GM04503 (cell line): ENCODE measurements around the gene RAPGEF3.

ENCODE experiments used
- DNase-seq: peaks from one replicate; pipeline ENCODE4 v3.0.0-alpha.2; 2012; ENCODE audit warnings: low read depth

The RAPGEF3 gene

DNA sequence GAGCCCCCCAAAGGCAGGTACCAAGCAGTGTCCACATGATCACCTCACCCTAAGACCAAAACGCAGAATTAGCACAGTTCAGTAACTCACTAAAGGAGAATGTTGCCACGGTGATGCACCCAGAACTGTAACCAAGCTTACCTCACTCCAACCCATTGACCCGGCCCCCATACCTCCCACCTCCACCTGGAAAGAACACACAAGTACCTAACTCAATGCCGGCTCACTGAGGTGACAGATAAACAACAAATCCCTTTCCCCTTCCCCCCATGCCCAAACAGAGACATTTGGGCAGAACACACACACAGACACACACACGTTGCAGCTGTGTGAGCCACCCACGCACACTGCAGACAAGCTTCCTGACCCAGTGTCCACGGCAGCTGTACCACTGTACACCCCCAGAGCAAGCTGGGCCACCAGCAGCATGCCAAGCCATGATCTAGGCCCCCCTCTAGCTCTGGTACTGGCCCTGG, 1.3 kb downstream of the RAPGEF3 start:
- DNase-seq, result no peak

DNA sequence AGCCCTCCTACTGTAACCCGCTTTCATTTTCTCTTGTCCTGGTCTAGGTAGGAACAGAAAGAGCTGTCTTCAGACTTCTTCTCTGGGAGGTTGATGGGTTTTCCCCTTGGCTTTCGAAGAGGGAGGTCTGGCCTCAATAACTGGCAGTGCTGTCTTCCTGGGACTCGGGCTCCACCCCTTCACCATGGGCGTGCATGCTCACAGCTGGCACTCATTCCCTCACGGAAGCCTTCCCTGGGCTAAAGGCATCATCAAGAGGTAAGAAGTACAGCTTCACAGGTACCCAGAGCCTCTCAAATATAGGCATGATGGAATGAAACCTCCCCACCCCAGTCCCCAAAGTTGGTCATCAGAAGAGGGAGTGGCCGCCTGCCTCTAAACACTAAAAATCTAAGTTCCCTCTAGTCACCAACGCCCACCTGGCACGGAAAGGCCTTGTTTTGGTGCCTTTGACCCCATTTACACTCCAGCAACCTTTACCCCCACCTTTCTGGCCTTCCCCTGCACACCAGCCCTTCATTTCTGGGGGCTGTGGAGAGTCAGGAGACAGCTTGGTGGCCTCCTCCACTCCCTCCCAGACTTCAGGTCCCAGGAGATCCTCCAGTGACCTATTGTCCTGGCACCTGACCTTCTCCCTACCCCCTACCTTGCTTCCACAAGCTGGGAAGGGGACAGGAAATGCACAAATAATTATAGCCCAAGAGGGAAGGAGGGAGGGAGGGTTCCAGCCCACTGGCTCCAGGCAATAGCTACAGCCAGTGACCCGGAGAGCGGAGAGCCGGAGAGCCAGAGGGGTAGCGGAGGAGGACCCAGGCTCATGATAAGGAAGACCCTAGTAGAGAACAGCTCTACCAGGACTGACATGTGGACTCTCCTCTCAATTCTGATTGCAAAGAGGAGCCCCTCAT, 2.8 kb downstream of the RAPGEF3 start:
- no peak for DNase-seq

DNA sequence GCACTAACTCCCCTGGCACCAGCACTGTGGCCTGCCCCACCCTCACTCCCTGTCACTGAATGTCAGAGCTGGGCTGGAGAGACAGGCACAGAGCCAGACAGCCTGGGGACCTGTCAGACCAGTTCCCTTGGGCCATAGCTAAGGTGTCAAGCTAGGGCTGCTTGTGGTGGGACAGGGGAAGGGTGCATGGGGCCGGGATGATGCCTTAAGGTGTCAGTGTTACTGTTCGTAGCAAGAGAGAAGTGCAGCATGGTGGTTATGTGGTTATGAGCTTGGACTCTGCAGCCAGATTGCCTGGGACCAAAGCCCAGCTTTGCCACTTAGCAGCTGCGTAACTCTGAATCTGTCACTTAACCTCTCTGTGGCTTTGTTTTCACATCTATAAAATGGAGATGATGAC, 3.8 kb downstream of the RAPGEF3 start:
- no peak for DNase-seq

DNA sequence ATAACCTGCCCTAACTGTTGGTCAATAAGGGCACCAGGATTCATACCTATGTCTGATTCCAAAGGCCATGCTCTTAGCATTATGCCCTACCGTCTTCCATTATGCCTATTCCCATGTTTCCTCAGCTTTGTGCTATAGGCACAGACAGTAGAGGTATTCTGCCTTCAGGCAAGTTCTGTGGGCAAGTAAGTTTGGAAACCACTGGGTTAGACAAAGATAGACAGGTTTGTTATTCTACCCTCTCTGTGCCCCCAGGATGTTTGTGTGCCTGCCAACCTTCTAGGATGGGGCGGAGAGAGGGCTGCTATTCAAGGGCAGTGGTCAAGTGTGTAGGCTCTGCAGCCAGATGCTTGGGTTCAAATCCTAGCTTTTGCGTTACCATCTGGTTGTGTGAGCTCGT, 4.6 kb downstream of the RAPGEF3 start:
- no peak for DNase-seq

DNA sequence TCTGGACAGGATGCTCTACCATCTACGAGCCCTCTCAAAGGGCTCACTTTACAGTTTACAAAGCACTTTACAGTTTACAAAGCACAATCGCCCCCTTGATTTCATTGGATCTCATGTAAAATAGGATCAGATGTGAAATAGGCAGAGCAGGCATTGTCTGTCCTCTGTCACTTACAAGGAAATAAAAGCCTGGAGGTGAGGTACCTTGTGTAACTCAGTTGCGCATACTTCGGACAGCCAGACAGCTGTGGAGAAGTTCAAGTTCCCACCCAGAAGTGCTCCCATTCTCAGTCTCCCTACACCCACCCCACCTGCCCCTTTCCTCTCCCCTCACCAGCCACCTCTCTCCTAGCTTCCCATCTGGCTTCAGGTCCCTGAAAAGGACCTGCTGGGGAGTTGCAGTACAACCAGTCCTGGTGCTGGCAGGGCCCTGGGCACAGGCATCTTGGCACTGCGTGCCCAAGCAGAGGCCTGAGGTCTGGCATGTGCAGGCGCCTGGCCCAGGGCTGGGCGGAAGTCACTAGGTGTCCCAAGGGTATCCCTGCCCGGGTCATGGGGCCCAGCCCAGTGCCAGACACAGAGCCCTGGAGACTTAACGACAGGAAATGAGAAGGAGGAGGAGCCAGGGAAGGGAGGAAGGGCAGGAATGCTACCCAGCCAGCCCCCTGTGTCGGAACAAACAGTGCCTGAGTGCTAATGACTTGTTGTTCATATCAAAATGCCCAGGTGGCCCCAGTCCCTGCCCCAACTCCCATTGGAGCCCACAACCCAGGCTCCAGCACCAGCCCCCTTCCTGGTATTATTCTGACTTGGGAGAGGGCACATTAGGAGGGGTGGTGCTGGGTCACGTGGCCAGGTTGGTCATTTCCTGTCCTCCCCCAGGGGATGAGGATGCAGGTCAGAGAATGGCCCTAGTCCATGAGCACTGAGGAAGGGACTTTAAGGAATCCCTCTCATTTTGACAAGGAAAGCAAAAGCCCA, 5.4 kb downstream of the RAPGEF3 start:
- DNase-seq, result no peak

DNA sequence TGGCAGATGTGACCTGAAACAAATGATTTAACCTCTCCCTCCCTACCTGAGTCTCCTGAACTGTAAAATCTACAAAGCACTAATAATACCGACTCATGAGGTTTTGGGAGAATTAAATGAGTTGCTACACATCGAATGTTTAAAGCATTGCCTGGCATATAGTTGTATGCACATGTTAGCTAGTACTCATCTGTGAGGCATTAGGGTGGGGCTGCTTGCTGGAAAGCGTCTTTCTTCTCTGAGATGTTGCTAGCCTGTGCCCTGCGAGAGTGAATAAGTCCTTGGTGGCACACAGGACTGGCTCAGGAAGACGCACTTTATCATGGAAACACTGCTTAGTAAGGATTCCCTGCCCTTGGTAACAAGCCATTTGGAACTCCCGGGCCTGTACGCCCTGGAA, 6.1 kb downstream of the RAPGEF3 start:
- no peak for DNase-seq

DNA sequence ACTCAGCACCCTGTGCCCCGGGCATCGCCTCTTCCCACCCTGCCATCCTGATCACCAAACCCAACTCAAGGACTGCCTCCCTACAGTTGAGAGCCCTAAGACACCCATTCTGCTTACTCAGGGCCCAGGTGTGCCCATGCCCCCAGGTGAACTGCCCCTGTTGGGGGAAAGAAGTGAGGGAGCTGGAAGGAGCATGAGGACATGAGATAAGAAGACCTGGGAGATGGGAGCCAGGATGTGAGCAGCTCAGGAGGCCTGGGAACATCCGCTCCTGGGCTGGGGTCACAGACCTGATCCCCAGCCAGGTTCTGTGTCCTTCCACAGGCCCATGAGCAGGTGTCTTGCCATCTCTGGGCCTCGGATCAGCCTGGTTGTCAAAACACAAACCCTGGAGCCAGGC, 6.6 kb downstream of the RAPGEF3 start:
- no peak for DNase-seq

DNA sequence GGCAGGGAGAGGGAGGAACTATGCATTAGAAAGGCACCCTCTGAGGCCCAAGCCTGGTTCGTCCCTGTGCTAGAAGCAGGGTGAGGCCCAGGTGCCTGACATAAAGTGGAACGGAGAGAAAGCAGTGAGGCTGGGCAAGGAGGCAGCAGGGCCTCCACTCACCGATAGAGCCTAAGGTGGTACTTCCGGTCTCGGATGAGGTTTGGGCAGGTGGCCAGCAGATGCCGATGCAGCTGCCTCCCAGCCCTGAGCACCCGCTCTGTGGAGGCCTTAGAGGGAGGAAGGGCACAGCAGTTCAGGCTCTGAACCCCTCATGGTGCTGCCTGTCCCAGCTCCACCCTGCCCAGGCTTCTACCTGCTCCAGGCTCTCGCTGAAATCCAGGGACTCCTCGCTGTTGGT, 7.1 kb downstream of the RAPGEF3 start:
- no peak for DNase-seq

DNA sequence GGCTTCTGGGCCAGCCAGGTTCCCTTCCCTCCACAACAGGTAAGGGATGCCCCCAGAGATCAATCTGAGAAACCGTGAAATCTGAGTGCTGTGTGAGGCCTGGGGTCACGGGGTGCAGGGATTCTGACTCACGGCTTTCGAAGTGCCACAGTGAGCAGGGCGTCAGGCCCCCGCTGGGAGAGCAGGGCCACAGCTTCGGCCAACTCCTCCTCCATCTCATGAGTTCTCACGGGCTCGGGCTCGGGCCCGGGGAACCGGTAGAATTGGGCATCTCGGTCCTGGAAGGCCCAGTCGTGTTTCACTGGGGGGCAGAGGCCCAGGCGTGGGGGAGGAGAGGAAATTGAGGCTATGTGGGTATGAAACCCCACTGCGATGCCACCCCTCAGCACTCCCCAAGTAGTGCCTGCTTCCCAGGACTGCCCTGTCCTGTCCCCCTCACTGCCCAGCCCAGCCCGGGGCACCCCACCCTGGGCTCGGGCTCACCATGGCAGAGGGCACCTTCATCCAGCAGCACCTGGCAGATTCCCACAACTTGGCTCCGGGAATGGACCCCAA, 7.7 kb downstream of the RAPGEF3 start:
- DNase-seq, result no peak

DNA sequence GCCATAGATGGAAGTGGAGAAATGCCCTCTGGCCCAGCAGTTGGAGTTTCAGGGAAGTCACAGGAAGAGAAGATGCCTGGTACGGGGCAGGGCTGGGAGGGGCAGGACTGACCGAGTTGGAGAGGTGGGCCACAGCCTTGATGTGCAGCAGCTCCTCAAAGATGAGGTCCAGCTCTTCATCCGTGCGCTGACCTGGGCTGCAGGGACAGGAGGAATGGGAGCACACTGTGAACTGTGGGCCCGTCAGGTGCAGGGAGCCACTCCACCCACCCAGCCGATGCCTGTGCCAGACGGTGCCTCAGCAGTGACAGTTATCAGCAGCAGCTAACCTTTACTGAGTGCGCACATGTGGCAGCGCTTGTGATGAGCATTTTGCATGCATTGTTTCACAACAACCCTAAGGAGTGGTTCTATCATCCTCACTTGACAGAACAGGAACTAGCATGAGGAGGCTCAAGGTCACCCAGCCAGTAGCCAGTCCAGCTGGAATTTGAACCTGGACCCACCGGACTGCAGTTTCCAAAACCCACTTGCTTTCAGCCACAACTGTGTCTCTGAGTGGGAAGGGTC, 8.4 kb downstream of the RAPGEF3 start:
- no peak for DNase-seq

DNA sequence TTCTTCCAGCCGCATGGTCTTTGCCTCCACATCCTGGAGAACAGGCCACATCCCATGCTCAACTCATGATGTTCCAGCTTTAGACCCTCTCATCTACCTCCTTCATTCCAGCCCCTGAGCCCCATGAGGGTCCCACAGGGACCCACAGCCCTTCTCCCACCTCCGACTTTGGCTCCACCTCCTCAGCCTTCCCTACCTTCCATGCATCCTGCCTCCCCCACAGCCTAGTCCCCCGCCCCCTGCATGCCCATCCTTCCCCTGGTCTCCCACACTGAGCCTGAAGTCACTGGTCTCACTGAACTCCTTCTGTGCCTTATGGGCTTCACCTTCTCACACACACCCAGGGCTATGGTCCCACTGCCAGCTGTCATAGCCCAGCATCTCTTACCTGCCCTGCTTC, 9.8 kb downstream of the RAPGEF3 start:
- no peak for DNase-seq

DNA sequence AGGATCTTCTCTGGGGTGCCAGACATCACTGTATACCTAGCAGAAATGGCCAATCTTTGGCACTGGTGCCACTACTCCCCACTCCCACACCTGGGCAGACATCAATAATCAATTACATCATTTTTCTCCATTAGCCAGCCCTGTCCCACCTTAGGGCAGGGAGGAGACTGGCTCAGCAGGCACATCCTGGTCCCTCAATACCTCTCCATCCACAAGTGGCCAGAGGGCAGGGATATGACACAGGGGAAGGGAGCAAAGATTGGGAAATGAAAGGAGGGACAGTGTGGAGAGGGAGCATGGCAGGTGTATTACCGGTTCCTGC, 10.2 kb downstream of the RAPGEF3 start:
- DNase-seq, result no peak

DNA sequence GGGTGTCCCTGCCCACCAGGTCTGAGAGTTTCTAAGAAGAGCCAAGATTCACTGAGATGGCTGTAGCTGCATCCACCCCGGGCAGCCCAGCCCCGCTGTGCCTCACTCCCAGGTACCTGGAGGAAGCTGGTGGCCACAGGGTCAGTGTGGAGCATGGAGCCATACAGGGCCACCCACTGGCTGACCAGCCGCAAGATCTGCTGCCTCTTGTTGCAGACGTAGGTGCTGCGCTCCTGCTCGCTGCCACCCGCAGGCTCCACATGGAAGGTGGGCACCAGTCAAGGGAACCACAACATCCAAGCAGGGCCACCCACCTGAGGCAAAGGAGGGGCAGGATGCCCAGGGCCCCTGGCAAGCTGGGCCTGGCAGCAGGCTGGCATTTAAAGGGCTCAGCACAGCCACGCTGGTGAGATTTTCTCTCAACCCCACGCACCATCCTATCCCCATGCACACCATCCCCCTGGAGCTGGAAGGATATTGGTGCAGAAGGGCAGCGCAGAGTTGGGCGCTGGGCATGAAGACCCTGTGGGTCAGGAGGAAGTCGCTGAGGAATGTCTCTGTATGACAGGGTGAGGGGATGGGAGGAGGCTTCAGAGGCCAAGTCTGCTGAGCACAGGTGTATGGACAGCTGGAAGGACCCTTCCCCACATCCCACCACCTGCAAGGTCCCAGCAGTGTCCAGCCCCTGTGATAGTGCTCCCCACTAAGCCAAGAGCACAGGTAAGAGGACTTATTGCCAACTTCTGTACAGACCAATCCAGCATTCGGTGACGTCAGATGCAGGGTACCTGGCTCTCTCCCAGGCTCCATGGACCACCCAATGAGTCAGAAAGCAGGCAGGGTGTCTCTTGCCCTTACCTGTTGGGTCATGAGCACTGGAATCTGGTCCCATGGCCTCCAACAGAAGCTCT, 10.8 kb downstream of the RAPGEF3 start:
- no peak for DNase-seq

DNA sequence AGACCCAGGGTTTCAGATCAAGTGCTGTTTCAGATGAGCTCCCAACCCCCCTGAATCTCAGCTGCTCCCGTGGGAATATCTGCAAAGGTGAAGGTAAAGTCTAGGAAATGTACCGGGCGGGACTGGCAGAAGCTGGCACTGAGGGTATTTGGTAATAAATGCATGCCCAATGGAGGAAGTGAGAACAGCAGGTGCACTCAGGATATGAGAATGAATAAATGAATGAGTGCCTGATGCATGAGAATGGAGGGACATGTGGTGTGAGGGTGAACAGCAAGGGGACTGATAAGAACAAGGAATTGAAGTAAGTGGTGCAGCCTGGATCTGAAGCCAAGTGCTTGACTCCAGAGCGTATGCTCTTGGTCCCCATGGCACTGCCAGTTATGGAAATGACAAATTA, 11.6 kb downstream of the RAPGEF3 start:
- no peak for DNase-seq

DNA sequence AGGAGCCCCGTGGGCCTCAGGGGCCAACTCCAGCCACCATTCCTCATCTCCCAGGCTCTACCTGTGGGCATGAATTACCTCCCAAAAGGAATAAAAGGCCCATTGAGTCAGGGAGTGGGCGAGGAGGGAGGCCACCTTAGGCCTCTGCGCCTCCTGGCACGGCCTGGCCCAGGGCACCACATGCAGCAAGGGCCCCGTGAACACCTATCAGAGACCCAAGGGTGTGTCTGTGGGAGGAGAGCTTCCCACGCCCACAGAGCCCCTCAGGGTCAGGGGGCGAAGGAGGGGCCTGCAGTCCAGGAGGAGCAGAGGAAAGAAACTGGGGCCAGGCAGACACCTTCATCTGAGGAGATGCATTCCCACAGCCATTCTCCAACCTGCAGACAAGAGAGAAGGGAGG, 12.2 kb downstream of the RAPGEF3 start:
- no peak for DNase-seq

DNA sequence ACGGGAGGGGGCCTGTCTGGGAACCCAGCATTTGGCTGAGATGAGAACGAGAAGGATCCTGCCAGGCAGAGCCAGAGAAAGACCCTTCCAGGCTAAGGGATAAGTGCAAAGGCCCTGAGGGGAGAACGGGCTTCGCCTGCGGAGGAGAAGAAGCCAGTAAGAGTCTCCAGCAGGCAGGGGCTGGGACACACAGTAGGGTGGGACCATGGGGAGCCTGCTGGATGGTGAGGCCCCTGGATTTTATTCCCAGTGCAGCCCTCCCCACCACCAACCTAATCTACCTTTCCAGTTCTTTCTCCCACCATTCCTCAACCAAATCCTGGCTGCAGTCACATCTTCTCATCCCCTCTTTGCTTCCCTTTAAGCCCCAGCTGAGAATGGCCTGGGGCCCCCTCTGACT, 12.6 kb downstream of the RAPGEF3 start:
- DNase-seq, result no peak

DNA sequence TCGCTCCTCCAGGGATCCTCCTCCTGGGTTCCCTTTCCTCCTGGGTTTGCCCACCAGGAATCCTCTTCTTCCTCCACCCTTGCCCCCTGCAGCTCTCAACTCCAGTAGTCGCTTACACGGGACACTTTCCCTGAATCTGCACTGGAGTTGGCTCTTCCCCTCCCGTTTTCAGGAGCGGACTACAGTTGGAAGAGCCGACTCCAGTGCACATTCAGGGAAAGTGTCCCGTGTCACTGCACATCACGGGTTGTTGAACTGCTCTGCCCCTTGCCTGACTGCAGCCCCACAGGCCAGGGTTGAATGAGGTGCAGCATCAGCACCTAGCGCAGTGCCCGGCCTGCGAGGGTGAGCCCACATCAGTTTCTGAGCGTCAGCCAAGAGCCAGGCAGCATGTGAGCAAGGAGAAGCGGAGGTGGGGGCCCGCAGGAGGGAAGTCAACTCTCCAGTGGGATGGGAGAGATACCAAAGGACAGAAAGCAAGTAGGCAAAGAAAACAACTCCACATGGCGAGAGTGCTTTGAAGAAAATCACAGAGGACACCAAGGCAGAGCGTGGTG, 13.1 kb downstream of the RAPGEF3 start:
- DNase-seq, result no peak

DNA sequence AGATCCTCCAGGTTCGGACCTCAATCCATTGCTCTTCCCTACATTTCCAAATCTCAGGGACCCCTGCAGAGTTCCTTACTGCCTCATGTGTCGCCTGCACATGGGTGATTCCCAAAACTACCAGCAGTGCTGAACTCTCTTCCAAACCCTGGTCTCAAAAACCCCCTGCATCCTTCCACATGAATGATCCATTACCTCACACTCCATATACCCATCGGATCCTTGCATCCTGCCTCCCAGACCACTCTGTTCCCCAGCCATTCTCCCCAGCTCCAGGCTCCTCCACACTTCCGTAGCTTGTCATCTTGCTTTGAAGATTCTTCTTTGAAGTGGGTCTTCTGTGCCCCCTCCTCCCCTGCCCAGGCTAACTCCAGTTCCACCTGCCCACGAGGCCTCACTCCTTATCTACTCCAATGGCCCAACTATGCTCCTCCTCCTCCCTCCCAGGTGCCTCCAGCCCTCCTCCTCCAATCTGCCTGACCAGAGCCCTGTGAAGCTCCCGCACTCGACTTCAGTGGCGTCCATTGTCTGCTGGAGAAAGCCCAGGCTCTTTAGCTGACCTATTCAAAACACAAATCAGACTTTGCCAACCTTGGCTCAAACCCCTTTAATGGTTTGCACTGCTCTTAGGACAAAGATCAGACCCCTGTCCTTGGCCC, 13.8 kb downstream of the RAPGEF3 start:
- no peak for DNase-seq

DNA sequence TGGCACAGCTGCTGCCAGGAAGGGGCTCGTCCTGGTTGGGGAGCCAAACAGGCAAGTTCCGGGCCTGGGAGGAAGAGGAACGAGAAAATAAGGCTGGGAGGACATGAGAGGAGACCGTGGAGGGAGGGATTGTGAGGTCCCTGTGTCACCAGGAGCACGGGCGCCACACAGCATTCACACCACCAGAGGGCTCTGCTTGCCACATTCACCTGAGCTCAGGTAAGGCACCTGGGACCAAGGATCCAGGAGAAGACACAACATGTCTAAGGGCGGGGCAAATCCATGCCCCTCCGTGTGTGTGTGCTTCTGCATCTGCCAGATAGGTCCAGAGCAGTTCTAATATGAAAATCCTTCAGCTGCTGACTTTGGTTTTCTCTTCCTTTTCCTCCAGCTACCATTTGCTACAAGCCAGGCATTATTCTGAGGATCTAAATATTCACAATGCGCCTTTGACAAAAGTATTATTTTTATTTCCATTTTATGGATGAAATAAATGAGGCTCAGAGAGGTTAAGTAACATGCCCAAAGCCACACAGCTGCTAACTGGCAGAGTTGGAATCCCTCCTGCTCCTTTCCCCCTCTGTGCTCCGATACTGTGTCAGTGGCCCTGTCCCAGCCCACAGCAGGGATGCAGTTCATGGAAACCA, 14.6 kb downstream of the RAPGEF3 start:
- no peak for DNase-seq

DNA sequence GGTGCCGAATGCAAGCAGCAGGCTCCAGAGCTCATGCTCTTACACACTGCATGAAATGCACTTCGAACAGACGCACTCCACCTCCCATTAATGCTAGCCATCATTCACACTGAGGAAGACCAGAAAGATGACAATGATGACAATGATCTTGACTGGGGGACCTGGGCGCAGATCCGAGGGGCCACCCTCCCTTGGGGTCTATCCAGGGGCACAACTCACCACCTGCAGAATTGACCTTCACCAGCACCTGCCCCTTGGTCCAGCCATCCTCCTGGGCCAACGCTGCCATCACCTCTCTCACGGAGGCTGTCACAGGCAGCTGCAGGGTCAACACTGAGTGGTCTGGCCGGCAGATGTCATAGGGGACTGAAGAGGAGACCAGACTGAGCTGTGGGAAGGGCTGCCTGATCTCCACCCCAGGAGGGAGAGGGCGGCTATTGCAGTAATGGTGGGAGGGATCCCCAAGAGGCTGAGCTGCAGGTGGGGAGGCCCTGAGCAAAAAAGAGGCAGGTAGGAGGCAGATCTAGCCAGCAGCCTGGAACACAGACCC, 15.3 kb downstream of the RAPGEF3 start:
- DNase-seq, result no peak
